Spleen (tissue), 7 donors: ENCODE measurements around the gene MAGI2.

Experiments
- CTCF ChIP-seq, 11 experiments: fragments of 200-600 bp in 7 of 11; fragments of 450-650 bp in 4 of 11; sonication (generic) in 4 of 11; IDR thresholded peaks in 8 of 11; conservative IDR thresholded peaks in 3 of 11; 1 replicate in 7 of 11; 2 replicates in 4 of 11; pipeline versions ENCODE4 v1.4.0 to v1.8.0; 2016 to 2021; ENCODE audit warnings: antibody characterized with exemption in 11 of 11, inconsistent platforms in 4 of 11, mild to moderate bottlenecking in 1 of 11
- POLR2A ChIP-seq, 3 donors: fragments of 450-650 bp; IDR thresholded peaks; one replicate each; pipeline ENCODE4 v1.5.1; 2017; ENCODE audit warnings: antibody characterized with exemption in 3 of 3, mild to moderate bottlenecking in 1 of 3
- POLR2AphosphoS5 ChIP-seq, 3 donors: sonication (generic); formaldehyde crosslinking; IDR thresholded peaks; one replicate each; pipeline ENCODE4 v1.5.1; 2017; ENCODE audit warnings: antibody characterized with exemption in 3 of 3
- donor health status: DM: no; HTN: no; CAD: no; lungs with moderate emphysema.
- donor health status: DM: no; HTN: no; CAD: no.
- donor health status: DM: no; HTN: no; CAD: no.

DNA sequence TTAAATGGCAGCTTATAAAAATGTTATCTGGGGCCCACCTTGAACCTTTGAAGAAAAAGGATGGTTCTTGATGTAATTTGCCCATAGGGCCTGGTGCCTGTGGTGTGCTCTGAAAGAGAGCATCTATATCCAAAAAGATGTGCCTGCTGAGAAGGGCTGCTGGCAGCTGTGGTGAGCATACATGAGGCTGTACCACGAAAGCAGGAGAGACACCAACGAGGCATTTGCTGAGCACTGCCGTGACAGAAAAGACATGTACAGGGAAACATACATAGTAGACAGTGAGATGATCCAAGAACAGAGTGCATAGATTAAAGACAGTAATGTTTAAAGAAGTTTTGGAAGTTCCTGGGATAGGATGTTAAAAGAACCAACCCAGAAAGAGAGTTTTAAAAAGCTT is 990.4 kb downstream of the MAGI2 start:
- TF ChIP-seq POLR2AphosphoS5 (IDR thresholded peaks at IDR 0.05) (no peak), CTCF (IDR thresholded peaks at IDR 0.05 in 8 of 11, conservative IDR thresholded peaks at IDR 0.05 in 3 of 11) (no peak), POLR2A (IDR thresholded peaks at IDR 0.05) (no peak)
